ENCODE measurements around the gene DEFB131B.
A peak's percentile ranks its signal among the peaks of the same experiment; 100 is the strongest.
"Not testable (repeated sequence)": the region's sequence is repeated elsewhere in the genome, so short reads cannot be mapped to it uniquely, and the experiment has no call there.

DEFB131B gene

GRCh38 chr11:71911321-71911985 lies 33.2 kb downstream of the DEFB131B start:
- DNase-seq (ENCODE audit: low read depth): not testable (repeated sequence)

- DNase-seq (ENCODE audit: low read depth): not testable (repeated sequence)
These were observed 33.7 kb downstream of the DEFB131B start for GRCh38 chr11:71911986-71912340.

GRCh38 chr11:71913756-71914526 lies 35.7 kb downstream of the DEFB131B start:
- DNase-seq (ENCODE audit: low read depth): no peak

GRCh38 chr11:71914617-71915189 lies 36.5 kb downstream of the DEFB131B start:
- no peak for DNase-seq (ENCODE audit: low read depth)

- DNase-seq (ENCODE audit: low read depth): no peak
These were observed 39.4 kb downstream of the DEFB131B start for GRCh38 chr11:71917646-71918140.

- DNase-seq (ENCODE audit: low read depth): peak; percentile 68
These were observed 49.8 kb downstream of the DEFB131B start, which contains the start of gene XNDC1N for GRCh38 chr11:71927820-71928736. XNDC1N (minus strand) TSS chr11:71928594; CDS start chr11:71923353, 5,241 bp downstream.

GRCh38 chr11:71928737-71929443 lies 50.6 kb downstream of the DEFB131B start, which contains the start of gene RNF121:
RNF121 (plus strand) TSS chr11:71929046; CDS start chr11:71929062, 16 bp downstream.
- DNase-seq (ENCODE audit: low read depth): peak; percentile 96

GRCh38 chr11:71929491-71929890 lies 51.2 kb downstream of the DEFB131B start:
- DNase-seq (ENCODE audit: low read depth): no peak

GRCh38 chr11:71930556-71931244 lies 52.4 kb downstream of the DEFB131B start:
- DNase-seq (ENCODE audit: low read depth): no peak

GRCh38 chr11:71931245-71931602 lies 53.0 kb downstream of the DEFB131B start:
- no peak for DNase-seq (ENCODE audit: low read depth)

GRCh38 chr11:71933141-71933933 lies 55.1 kb downstream of the DEFB131B start:
- no peak for DNase-seq (ENCODE audit: low read depth)

All from T-helper 22 cell (primary cell).